Endothelial cell (in vitro differentiated cells): ENCODE results near the gene CBARP. TPM values are rescaled to one million over a fixed set of nuclear protein-coding genes. Genes with fewer than 3 reads are reported as not detected.
A peak's percentile ranks its signal among the peaks of the same experiment; 100 is the strongest.

Source experiments
- DNase-seq: peaks from one replicate; pipeline ENCODE4 v3.0.0; 2021; ENCODE audit warnings: low spot score
- H3K27ac Mint-ChIP-seq: one replicate; pipeline ENCODE4 v1.8.0; 2021; ENCODE audit warnings: mixed read lengths, inconsistent platforms; ENCODE audit not compliant: unreplicated experiment
- H3K27me3 Mint-ChIP-seq: one replicate; pipeline ENCODE4 v1.8.0; 2021; ENCODE audit warnings: mild to moderate bottlenecking, moderate library complexity, mixed read lengths, inconsistent platforms; ENCODE audit not compliant: unreplicated experiment
- H3K36me3 Mint-ChIP-seq: one replicate; pipeline ENCODE4 v1.8.0; 2021; ENCODE audit warnings: mild to moderate bottlenecking, low read depth, mixed read lengths, inconsistent platforms; ENCODE audit not compliant: unreplicated experiment
- H3K4me1 Mint-ChIP-seq: one replicate; pipeline ENCODE4 v1.8.0; 2021; ENCODE audit warnings: mild to moderate bottlenecking, mixed read lengths, inconsistent platforms; ENCODE audit not compliant: unreplicated experiment
- H3K4me3 Mint-ChIP-seq: one replicate; pipeline ENCODE4 v1.8.0; 2021; ENCODE audit warnings: mild to moderate bottlenecking, mixed read lengths, inconsistent platforms; ENCODE audit not compliant: unreplicated experiment
- H3K9me3 Mint-ChIP-seq: one replicate; pipeline ENCODE4 v1.8.0; 2021; ENCODE audit warnings: mixed read lengths, inconsistent platforms; ENCODE audit not compliant: unreplicated experiment
- CTCF ChIP-seq: fragments of 200-600 bp; sonication (generic); IDR thresholded peaks from one replicate; pipeline ENCODE4 v1.5.0; 2021; ENCODE audit warnings: antibody characterized with exemption; ENCODE audit not compliant: unreplicated experiment
- total RNA-seq: library from RNA; stranded (reverse); fragmentation: NEBNext Ultra II Directional; extraction: Animal tissue kit (Norgen Biotek cat#: 25700); gene quantifications from one replicate; pipeline ENCODE4 v1.2.1, GENCODE V29; 2021; ENCODE audit not compliant: unreplicated experiment

CBARP gene
- total RNA-seq, 1 donor from 2014 or later: 10.4 TPM

- H3K36me3 Mint-ChIP-seq: no peaks in the 10 kb centered on the region
- H3K9me3 Mint-ChIP-seq: no peaks in the 10 kb centered on the region
- H3K27me3 Mint-ChIP-seq: peaks cover 3% of the 10 kb centered on the region
- H3K4me1 Mint-ChIP-seq: peaks cover 9% of the 10 kb centered on the region
- no peak for DNase-seq
- H3K4me3 Mint-ChIP-seq: no peak overlapping the region
- no peak overlapping the region for H3K27ac Mint-ChIP-seq
- no peak for TF ChIP-seq CTCF
Observed at GRCh38 chr19:1183543-1184172, 54.1 kb downstream of the CBARP start.

GRCh38 chr19:1182727-1183126 lies 55.1 kb downstream of the CBARP start:
- no peak overlapping the region for H3K27ac Mint-ChIP-seq
- DNase-seq: no peak
- H3K27me3 Mint-ChIP-seq: peaks cover 3% of the 10 kb centered on the region
- peaks cover 9% of the 10 kb centered on the region for H3K4me1 Mint-ChIP-seq
- H3K4me3 Mint-ChIP-seq: no peak overlapping the region
- no peaks in the 10 kb centered on the region for H3K36me3 Mint-ChIP-seq
- no peaks in the 10 kb centered on the region for H3K9me3 Mint-ChIP-seq
- no peak for TF ChIP-seq CTCF

- H3K4me3 Mint-ChIP-seq: no peak overlapping the region
- TF ChIP-seq CTCF: no peak
- peak overlapping the region; percentile 50 for H3K27ac Mint-ChIP-seq
Observed at GRCh38 chr19:1182068-1182467, 55.7 kb downstream of the CBARP start.

GRCh38 chr19:1181606-1182005 lies 56.2 kb downstream of the CBARP start:
- peaks cover 9% of the 10 kb centered on the region for H3K4me1 Mint-ChIP-seq
- peak overlapping the region; percentile 76 for H3K4me3 Mint-ChIP-seq
- peaks cover 3% of the 10 kb centered on the region for H3K27me3 Mint-ChIP-seq
- no peak for TF ChIP-seq CTCF
- H3K9me3 Mint-ChIP-seq: no peaks in the 10 kb centered on the region
- DNase-seq: no peak
- H3K36me3 Mint-ChIP-seq: no peaks in the 10 kb centered on the region
- peak overlapping the region; percentile 78 for H3K27ac Mint-ChIP-seq

More at GRCh38 chr19:1182068-1182467, 55.7 kb downstream of the CBARP start:
- no peaks in the 10 kb centered on the region for H3K9me3 Mint-ChIP-seq
- peaks cover 3% of the 10 kb centered on the region for H3K27me3 Mint-ChIP-seq
- DNase-seq: no peak
- peaks cover 9% of the 10 kb centered on the region for H3K4me1 Mint-ChIP-seq
- H3K36me3 Mint-ChIP-seq: no peaks in the 10 kb centered on the region

Other genes with a start within 250 kb of the CBARP start
- 0.95 TPM for gene GRIN3B, start 237.6 kb downstream of the CBARP start, total RNA-seq
- 182 TPM for gene TMEM259, start 216.9 kb downstream of the CBARP start, total RNA-seq
- gene RNU6-2, start 216.5 kb downstream of the CBARP start, total RNA-seq: not detected
- 456 TPM for gene CNN2, start 211.4 kb downstream of the CBARP start, total RNA-seq
- 16.3 TPM for gene ABCA7, start 197.9 kb downstream of the CBARP start, total RNA-seq
- 2.4 TPM for gene ARHGAP45, start 170.8 kb downstream of the CBARP start, total RNA-seq
- gene POLR2E, start 142.6 kb downstream of the CBARP start, total RNA-seq: 166 TPM
- 330 TPM for gene GPX4, start 134.0 kb downstream of the CBARP start, total RNA-seq
- gene SBNO2, start 63.7 kb downstream of the CBARP start, total RNA-seq: 46.4 TPM
- gene STK11, start 32.2 kb downstream of the CBARP start, total RNA-seq: 63.9 TPM
- 175 TPM for gene ATP5F1D, start 3.7 kb upstream of the CBARP start, total RNA-seq
- gene MIDN, start 10.6 kb upstream of the CBARP start, total RNA-seq: 204 TPM
- gene CIRBP, start 31.3 kb upstream of the CBARP start, total RNA-seq: 315 TPM
- 22.7 TPM for gene FAM174C, start 37.5 kb upstream of the CBARP start, total RNA-seq
- 14.6 TPM for gene EFNA2, start 47.9 kb upstream of the CBARP start, total RNA-seq
- 84.0 TPM for gene NDUFS7, start 145.9 kb upstream of the CBARP start, total RNA-seq
- 18.1 TPM for gene GAMT, start 163.5 kb upstream of the CBARP start, total RNA-seq
- 145 TPM for gene DAZAP1, start 169.6 kb upstream of the CBARP start, total RNA-seq
- gene RPS15, start 200.4 kb upstream of the CBARP start, total RNA-seq: 1,175 TPM
- gene APC2, start 212.1 kb upstream of the CBARP start, total RNA-seq: 1.9 TPM
- gene C19orf25, start 241.2 kb upstream of the CBARP start, total RNA-seq: 29.7 TPM